NOMO-1 treated with DMSO at 0.1 percent for 48 hours (cell line): ENCODE results near the gene LSM12.
"Not testable (repeated sequence)": the region's sequence is repeated elsewhere in the genome, so short reads cannot be mapped to it uniquely, and the experiment has no call there.

Experiments
- DNase-seq: peaks from one replicate; lab custom pipeline; 2025; ENCODE audit not compliant: unreplicated experiment; lab: John Stamatoyannopoulos, UW

The LSM12 gene

GRCh38 chr17:44008205-44008909, 58.1 kb downstream of the LSM12 start:
- DNase-seq: no peak

DNA sequence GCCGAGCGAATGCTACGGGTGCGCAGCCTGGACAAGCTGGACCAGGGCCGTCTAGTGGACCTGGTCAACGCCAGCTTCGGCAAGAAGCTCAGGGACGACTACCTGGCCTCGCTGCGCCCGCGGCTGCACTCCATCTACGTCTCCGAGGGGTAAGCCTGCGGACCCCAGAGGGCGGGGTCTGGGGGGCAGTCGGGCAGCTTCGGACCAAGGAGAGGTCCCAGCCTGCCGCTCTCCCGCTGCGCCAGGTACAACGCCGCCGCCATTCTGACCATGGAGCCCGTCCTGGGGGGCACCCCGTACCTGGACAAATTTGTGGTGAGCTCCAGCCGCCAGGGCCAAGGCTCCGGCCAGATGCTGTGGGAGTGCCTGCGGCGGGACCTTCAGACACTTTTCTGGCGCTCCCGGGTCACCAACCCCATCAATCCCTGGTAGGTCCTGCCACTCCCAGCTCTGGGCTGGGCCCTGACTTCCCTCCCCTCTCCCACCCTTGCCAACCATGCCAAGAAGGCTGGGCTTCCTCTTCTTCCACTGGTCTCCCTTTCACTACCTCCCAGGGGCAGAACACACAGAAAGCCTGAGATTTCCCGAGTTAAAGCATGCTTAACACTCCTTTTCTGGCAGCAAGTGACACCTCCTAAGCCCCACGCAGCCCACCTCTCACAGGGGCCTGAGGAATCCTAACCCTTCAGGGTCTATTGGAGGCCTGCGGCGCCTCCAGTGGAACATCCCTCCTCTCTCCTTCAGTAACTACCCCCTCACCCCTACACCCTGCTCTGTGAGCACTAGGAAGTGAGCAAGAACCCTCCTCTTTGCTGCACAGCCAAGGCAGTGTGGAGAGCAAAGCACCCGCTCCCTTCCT, 58.9 kb downstream of the LSM12 start:
- no peak for DNase-seq

DNA sequence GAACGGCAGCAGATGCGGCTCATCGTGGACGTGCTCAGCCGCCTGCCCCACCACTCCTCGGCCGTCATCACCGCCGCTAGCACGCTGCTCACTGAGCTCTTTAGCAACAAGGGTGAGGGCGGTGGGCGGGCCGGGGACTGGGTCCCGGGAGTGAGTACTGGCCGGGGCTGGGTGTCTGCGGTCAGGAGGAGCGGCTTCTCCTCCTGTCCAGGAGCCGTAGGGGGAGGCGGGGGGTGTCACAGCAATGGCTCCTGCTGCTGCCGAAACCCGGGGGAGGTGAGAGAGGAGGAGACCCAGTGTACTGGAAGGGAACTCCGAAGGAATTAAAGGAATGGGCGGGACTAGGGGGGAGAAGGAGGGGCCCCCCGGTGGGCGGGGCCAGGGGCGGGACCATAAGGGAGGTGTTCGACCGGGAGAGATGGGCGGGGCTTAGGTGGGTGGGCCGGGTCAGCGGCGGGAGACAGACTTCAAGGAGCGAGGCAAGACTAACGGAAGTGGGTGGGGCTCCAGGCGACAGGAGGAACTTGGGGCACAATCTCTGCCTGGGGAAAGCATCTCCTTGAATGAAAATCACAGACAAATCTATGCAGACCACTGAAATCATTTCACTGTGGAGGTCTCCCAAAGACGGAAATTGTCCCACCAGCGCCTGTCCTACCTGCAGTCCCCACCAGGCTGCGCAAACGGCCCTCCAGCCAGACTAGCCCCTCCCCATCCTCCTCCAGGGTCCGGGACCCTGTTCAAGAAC, 59.7 kb downstream of the LSM12 start:
- peak; percentile 96 for DNase-seq

DNA sequence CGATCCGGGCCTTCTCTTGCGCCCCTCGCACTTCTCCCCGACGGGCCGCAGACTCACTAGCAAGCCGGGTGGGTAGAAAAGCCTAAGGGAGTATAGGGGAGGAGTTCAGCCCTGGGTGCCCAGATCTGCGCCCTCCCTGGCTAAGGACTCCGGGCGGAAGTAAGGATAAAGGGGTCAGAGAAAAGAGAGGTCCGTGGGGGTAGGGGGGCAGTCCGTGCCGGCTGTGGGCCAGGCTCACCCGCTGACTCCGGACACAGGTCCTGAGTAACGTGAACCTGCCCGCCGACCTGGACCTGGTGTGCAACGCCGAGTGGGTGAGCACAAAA, 60.2 kb downstream of the LSM12 start:
- DNase-seq: no peak

DNA sequence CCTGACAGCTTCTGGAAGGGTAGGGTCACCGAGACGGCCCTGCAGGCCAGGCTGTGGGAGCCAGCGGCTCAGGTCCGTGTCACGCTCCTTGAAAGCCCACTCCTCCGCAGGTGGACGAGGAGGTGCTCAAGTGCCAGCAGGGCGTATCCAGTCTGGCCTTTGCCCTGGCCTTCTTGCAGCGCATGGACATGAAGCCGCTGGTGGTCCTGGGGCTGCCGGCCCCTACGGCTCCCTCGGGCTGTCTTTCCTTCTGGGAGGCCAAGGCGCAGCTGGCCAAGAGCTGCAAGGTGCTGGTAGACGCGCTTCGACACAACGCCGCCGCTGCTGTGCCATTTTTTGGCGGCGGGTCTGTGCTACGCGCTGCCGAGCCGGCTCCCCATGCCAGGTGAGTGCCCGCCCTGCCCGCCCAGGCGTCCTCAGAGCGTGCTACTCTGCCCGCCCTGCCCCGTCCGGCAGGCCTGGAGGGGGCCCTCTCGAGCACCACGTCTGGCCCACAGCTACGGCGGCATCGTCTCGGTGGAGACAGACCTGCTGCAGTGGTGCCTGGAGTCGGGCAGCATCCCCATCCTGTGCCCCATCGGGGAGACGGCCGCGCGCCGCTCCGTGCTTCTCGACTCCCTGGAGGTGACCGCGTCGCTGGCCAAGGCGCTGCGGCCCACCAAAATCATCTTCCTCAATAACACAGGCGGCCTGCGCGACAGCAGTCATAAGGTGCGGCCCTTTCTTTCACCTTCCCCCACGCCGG, 60.8 kb downstream of the LSM12 start:
- DNase-seq: peak; percentile 15

DNA sequence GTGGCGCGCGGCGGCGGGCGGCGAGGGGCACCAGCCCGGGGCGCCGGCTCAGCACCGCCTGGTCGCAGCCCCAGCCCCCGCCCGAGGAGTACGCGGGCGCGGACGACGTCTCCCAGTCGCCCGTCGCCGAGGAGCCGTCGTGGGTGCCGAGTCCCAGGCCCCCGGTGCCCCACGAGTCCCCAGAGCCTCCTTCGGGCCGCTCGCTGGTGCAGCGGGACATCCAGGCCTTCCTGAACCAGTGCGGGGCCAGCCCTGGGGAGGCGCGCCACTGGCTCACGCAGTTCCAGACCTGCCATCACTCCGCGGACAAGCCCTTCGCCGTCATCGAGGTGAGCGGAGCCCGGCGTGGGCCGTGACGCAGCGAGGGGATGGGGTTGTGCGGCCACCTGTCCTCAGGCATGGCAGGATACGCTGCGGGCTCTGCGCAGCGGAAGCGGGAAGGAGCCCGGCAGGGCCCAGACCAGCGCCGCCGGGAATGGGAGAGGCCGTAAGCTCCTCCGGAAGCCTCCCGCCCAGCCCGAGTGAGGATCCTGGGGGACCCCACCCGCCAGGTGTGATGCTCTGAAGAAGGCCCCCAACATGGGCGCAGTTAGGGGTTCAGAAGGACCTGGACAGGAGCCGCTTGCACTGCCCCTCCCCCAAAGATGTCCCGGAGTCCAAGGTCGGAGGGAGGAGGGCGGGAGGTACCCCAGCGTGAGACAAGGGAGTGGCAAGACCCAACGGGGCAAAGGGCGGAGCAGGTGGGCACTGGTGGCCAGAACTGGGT, 61.5 kb downstream of the LSM12 start:
- DNase-seq: no peak

DNA sequence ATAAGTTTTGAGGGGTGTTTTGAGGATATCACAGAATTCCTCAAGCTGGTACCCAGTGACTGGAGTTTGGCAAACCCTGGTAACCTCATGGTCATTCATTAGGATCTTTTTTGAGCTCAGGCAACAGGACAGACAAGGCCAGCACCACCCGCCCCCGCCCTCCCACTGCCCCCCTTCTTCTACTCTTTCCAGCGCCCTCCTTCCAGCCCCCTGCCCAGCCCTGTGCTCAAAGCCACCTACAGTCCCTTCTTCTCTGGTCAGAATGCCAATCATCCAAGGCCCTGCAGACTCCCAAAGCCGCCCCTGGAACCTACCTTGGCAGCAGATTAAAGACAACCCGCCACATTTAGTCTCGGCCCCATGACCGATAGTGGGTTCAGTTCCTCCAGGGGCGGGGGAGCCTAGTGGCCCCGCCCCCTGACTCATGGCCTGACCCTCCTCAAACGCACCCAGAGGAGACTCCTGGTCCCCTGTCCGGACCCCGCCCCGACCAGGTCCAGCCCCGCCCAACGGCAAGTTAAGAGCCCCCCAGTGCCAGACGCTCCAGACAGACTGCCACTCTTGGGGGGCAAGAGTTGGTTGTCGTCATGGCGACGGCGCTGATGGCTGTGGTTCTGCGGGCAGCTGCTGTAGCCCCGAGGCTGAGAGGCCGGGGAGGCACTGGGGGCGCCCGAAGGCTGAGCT, 62.3 kb downstream of the LSM12 start, which contains the start of gene NAGS:
Gene NAGS, plus strand, starts transcription at position 546 of the 684 bp plus-strand sequence. Its CDS starts 42 bp downstream, at position 588.
- peak; percentile 11 for DNase-seq

- DNase-seq: no peak
Measured at GRCh38 chr17:44002141-44002848, 64.2 kb downstream of the LSM12 start.

DNA sequence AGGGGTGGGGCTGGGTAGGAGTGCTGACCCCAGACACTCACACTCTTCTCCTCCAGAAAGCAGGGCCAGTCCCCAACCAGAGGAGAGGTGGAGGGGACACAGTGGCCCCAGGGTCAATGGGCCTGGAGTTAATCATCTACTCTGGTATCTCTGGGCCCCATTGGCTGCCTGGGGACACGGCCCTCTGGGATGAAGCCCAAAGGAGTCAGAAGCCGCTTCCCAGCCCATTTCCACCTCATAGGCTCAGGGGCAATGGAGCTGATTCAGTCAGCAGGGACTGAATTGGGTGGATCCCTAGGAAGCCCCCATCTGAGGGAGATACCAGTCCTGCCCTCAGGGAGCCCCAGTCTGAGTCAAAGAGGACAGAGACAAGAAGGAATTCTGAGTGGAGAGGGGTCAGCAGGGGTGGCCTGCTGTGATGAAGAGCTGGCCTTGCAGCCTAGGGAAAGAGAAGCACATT, 65.0 kb downstream of the LSM12 start:
- no peak for DNase-seq

- no peak for DNase-seq
Measured at GRCh38 chr17:44000871-44001460, 65.5 kb downstream of the LSM12 start.

GRCh38 chr17:44000141-44000860, 66.2 kb downstream of the LSM12 start:
- DNase-seq: no peak

GRCh38 chr17:43999024-43999423, 67.4 kb downstream of the LSM12 start:
- DNase-seq: no peak

- peak; percentile 57 for DNase-seq
Measured at GRCh38 chr17:43998552-43998951, 67.9 kb downstream of the LSM12 start.

- not testable (repeated sequence) for DNase-seq
Measured at GRCh38 chr17:43997180-43997579, 69.3 kb downstream of the LSM12 start.

DNA sequence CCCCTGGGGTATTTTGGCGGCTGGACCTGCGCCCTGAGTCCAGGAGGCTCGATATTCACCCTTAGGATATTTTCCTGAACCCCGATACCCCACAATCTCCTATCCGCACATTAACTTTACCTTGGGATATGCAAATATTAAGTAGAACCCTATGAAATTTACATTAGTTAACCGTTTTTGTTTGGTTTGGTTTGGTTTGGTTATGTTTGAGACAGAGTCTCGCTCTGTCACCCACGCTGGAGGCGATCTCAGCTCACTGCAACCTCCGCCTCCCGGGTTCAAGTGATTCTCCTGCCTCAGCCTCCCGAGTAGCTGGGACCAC, 71.4 kb downstream of the LSM12 start:
- DNase-seq: no peak

- peak; percentile 43 for DNase-seq
Measured at GRCh38 chr17:43994272-43995149, 72.0 kb downstream of the LSM12 start.

GRCh38 chr17:43992641-43993040, 73.8 kb downstream of the LSM12 start:
- DNase-seq: no peak
